GM18508 (cell line): ENCODE data around the gene ASIC1.
"Not testable (repeated sequence)": the region's sequence is repeated elsewhere in the genome, so short reads cannot be mapped to it uniquely, and the experiment has no call there.

Source experiments
- ATAC-seq: cut with Tn5 transposase; IDR thresholded peaks from one replicate; pipeline ENCODE4 v1.9.1; 2021; ENCODE audit warnings: moderate number of reproducible peaks; ENCODE audit not compliant: insufficient read depth, unreplicated experiment

ASIC1 gene

GRCh38 chr12:50057000-50057841, at the start of gene ASIC1:
TSS of gene ASIC1 (plus strand) at chr12:50057596. CDS start at chr12:50058767, 1,171 bp downstream.
- no peak for ATAC-seq

- ATAC-seq, result no peak
Measured at GRCh38 chr12:50013361-50014147, 43.8 kb upstream of the ASIC1 start.

- no peak for ATAC-seq
Measured at GRCh38 chr12:50014342-50014741, 43.1 kb upstream of the ASIC1 start.

- no peak for ATAC-seq
Measured at GRCh38 chr12:50016501-50017475, 40.6 kb upstream of the ASIC1 start.

GRCh38 chr12:50017641-50018040, 39.8 kb upstream of the ASIC1 start:
- ATAC-seq, result no peak

- ATAC-seq, result no peak
Measured at GRCh38 chr12:50018154-50018553, 39.2 kb upstream of the ASIC1 start.

GRCh38 chr12:50018968-50019367, 38.4 kb upstream of the ASIC1 start:
- no peak for ATAC-seq

- ATAC-seq, result no peak
Measured at GRCh38 chr12:50019524-50019923, 37.9 kb upstream of the ASIC1 start.

GRCh38 chr12:50021031-50021430, 36.4 kb upstream of the ASIC1 start:
- no peak for ATAC-seq

- ATAC-seq, result no peak
Measured at GRCh38 chr12:50022903-50023302, 34.5 kb upstream of the ASIC1 start.

GRCh38 chr12:50024227-50024626, 33.2 kb upstream of the ASIC1 start:
- no peak for ATAC-seq

GRCh38 chr12:50024805-50025186, 32.6 kb upstream of the ASIC1 start:
- no peak for ATAC-seq

GRCh38 chr12:50025187-50026059, 32.0 kb upstream of the ASIC1 start, which contains the start of gene RACGAP1:
TSS of gene RACGAP1 (minus strand) at chr12:50025494. CDS start at chr12:50016715, 8,779 bp downstream.
- peak; percentile 93 for ATAC-seq

GRCh38 chr12:50026691-50027090, 30.7 kb upstream of the ASIC1 start:
- no peak for ATAC-seq

- ATAC-seq, result not testable (repeated sequence)
Measured at GRCh38 chr12:50030449-50030848, 26.9 kb upstream of the ASIC1 start.

- no peak for ATAC-seq
Measured at GRCh38 chr12:50032515-50032853, 24.9 kb upstream of the ASIC1 start.

- ATAC-seq, result no peak
Measured at GRCh38 chr12:50032854-50033581, 24.4 kb upstream of the ASIC1 start.

- ATAC-seq, result no peak
Measured at GRCh38 chr12:50038336-50038735, 19.1 kb upstream of the ASIC1 start.
